Measurements from ENCODE around the gene AGTR1.

AGTR1 gene

DNA sequence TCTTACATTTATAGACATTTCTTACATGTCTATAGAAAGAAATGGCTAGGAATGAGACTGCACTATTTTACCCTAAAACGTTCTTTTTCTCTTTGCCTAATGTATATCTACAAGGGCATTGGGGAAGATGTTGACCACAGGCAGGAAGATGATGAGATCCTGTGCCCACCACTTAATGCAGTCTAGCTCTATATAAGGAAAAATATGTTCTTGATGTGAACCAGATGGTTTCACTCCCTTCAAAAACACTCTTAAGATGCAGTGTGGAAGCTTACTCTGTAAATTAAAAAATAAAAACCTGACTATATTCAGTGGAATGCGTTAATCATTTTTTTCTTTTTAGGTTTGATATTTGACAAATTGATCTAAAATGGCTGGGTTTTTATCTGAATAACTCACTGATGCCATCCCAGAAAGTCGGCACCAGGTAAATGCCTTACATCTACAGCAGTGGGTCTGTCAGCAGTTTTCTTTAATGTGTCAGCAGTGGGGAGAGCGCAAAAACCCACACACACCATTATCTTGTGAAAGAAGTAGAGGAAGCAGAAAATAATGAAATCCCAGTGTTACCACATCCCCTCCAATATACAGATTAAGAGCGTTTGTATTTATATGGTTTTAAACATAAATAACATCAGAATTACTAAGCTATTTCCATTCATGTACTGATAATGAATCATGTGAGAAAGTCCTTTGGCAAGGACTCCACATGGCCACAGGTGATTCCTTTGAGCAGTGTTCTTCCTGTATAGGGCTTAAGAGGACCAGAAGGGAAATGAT, 10.1 kb downstream of the AGTR1 start:
- CTCF ChIA-PET = interaction anchor here (0.9 to 1.2 kb wide), 3 partner anchors 11 to 235 kb away, joined by 3 to 4 read pairs (median 4); no protein-coding TSS in a partner anchor
- POLR2A ChIA-PET = no interaction called here

DNA sequence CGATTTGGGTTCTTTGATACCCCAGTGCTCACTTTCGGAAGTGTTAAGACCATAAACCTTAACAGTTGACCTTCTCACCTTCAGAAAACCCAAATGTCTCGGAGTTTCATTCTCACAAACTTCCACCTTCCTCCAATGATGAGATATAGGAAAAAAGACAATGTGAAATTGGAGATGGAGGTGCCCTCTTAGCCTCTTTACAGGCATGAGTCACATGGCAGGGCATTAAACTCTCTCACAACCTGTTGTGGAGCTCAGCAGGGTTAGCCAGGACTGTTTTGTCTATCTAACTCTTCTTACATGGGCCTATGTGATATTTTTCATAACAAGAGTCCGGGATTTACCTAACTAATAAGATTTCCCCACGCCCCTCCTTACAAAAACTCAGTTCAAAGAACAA, 10.7 kb downstream of the AGTR1 start:
- ChIA-PET POLR2A (no interaction called here), CTCF (interaction anchor here (0.9 to 1.2 kb wide), 3 partner anchors 10 to 234 kb away, joined by 3 to 4 read pairs (median 4); no protein-coding TSS in a partner anchor)
- DNase-seq (ENCODE audit: extremely low spot score) = no peak
- TF ChIP-seq, protein P1, sequence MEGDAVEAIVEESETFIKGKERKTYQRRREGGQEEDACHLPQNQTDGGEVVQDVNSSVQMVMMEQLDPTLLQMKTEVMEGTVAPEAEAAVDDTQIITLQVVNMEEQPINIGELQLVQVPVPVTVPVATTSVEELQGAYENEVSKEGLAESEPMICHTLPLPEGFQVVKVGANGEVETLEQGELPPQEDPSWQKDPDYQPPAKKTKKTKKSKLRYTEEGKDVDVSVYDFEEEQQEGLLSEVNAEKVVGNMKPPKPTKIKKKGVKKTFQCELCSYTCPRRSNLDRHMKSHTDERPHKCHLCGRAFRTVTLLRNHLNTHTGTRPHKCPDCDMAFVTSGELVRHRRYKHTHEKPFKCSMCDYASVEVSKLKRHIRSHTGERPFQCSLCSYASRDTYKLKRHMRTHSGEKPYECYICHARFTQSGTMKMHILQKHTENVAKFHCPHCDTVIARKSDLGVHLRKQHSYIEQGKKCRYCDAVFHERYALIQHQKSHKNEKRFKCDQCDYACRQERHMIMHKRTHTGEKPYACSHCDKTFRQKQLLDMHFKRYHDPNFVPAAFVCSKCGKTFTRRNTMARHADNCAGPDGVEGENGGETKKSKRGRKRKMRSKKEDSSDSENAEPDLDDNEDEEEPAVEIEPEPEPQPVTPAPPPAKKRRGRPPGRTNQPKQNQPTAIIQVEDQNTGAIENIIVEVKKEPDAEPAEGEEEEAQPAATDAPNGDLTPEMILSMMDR (IDR thresholded peaks at IDR 0.05; ENCODE audit: control extremely low read depth, extremely low read depth, low read depth, missing control alignments) = no peak

More for the DNA sequence above, 10.1 kb downstream of the AGTR1 start:
- TF ChIP-seq, protein P1 (IDR thresholded peaks at IDR 0.05; ENCODE audit: control extremely low read depth, extremely low read depth, low read depth, missing control alignments) = no peak
- DNase-seq (ENCODE audit: extremely low spot score) = no peak

DNA sequence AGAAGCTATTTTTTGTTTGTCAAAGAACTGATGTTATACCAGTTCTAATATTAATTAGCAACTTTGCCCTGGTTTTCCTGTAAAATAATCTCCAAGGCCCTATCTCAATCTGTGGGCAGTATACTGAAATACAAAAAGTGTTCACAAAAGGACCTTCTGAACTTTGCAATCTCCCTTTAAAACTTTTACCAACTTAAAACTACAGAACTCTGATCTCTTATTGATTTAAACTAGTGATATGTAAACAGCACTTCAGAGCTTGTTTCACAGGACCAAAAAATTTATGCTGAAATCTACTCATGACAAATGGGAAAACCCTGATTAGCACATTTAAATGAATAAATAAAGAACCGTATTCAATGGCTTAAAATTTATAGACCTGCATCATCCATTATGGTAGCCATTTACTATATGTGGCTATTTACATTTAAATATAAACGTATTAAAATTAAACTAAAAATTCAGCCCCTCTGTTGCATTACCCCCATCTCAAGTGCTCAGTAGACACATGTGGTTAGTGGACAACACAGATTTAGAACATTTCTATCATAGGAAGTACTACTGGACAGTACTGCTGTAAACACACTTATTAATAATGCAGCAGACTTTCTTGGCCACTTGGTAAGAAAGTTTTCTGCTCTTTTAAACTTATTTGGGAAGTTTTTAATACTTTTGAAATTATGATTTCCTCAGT, 12.0 kb downstream of the AGTR1 start:
- no peak for DNase-seq (ENCODE audit: extremely low spot score)
- TF ChIP-seq, protein P1 (IDR thresholded peaks at IDR 0.05; ENCODE audit: control extremely low read depth, extremely low read depth, low read depth, missing control alignments) = no peak
- ChIA-PET POLR2A (no interaction called here), CTCF (interaction anchor here (0.8 kb wide), 1 partner anchor 9 kb away, joined by 3 read pairs; no protein-coding TSS in a partner anchor)

DNA sequence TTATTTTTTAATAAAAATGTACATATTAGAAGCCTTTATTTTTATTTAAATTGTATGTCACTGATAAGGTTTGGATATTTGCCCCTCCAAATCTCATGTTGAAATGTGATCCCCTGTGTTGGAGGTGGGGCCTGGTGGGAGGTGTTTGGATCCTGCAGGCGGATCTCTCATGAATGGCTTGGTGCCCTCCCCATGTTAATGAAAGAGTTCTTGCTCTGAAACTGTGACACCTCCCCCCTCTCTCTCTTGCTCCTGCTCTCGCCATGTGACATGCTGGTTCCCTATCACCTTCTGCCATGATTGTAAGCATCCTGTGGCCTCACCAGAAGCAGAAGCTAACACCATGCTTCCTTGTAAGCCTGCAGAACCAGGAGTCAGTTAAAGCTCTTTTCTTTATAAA, 13.0 kb downstream of the AGTR1 start:
- CTCF ChIA-PET = interaction anchor here (2.1 kb wide), 1 partner anchor 11 kb away, joined by 4 read pairs; no protein-coding TSS in a partner anchor
- DNase-seq (ENCODE audit: extremely low spot score) = no peak
- POLR2A ChIA-PET = no interaction called here
- TF ChIP-seq, protein P1 (IDR thresholded peaks at IDR 0.05; ENCODE audit: control extremely low read depth, extremely low read depth, low read depth, missing control alignments) = no peak

DNA sequence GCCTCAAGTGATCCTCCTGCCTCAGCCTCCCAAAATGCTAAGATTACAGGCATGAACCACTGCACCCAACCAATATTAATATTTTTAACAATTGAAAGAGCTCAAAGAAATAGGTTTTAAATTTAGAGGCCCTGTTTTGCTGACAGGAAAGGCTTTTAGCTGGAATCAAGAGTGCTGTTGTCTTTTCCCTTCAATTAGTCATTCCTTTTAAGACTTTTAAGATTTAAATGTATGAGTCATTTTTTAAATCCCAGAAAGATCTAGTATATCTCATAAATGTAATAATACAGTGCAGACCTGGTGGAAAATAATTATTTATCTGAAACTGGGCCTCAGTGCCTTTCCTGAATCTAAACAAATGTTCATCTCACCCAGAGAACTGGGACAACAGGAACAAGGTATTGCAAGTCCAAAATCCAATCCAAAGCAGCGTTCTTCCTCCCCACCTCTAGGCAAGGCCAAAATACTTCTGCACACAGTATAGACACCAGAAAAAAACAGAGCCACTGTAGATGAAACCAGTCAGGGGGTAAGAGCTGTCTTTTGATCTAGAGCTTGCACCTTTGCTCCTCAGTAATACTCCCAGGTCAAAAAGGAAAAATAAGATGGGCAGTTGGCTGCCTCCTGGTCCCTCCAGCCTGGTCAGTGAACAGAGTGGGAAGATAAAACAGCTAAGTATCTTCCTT, 14.4 kb downstream of the AGTR1 start:
- TF ChIP-seq, protein P1 (IDR thresholded peaks at IDR 0.05; ENCODE audit: control extremely low read depth, extremely low read depth, low read depth, missing control alignments) = no peak
- no peak for DNase-seq (ENCODE audit: extremely low spot score)
- ChIA-PET CTCF (interaction anchor here (1.0 to 2.1 kb wide), 3 partner anchors 9 to 12 kb away, joined by 3 to 4 read pairs (median 3); no protein-coding TSS in a partner anchor), POLR2A (no interaction called here)

DNA sequence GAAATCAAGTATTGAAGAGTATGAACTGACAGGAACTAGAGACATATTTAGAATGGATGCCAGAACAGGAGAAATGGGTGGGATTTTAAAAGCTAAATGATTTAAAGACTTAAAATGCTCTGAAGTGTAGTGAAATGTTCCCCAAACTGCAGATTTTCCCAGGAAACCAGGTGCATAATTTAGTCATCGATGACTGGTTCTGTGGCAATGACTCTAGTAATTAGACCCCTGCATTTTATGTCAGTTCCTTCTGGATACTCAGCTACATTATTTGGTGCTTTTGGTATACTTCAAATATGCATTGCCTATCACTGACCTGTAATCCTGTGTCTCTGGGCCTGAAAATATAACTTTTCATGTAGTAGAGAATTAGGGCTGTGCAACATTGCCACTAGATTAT, 16.8 kb downstream of the AGTR1 start:
- TF ChIP-seq, protein P1 (IDR thresholded peaks at IDR 0.05; ENCODE audit: control extremely low read depth, extremely low read depth, low read depth, missing control alignments) = no peak
- no peak for DNase-seq (ENCODE audit: extremely low spot score)
- CTCF ChIA-PET = no interaction called here
- POLR2A ChIA-PET = no interaction called here
